A549 treated with DMSO at 1 μM for 4 hours (cell line): ENCODE results near the gene LZTS3. TPM values are rescaled to one million over a fixed set of nuclear protein-coding genes. Genes with fewer than 3 reads are reported as not detected.

ENCODE experiments used
- total RNA-seq: library from RNA; stranded (reverse); fragments of 200-300 nt; extraction: Qiagen RNA extraction; gene quantifications from 5 replicates; pipeline ENCODE4 v1.2.3, GENCODE V29; 2022; ENCODE audit warnings: low read depth

The LZTS3 gene
- total RNA-seq = 2.3 to 2.7 TPM (median 2.6 TPM) in 5 replicates

DNA sequence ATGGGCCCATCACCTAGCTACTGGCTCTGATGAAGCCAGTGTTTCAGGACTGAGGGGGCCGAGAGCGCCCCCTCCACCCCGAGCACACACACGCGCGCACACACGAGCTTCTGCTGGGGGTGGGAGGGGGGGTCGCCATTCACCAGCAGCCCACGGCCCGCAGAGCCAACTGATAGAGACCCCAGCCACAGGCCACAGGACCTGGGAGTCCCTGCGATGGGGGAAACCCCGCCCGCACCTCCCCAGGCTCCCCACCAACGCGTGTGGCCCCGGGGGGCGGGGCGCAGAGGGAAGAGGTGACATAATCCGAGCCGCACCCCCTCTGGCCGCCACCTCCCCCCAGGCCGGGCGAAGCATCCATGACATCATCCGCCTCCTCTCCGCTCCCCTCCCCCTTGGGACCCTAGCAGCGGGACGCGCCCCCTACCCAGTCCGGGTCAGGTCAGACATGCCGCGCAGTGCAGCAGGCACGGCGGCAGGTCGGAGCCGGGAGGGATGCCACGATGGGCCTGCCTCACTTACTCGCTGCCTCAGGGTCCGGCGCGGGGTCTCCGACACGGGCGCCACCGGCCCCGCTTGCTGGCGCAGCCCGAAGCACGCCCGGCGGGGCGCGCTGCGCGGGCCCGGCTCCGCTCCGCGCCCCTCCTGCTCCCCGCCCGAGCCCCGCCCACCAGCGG lies at the start of gene LZTS3:
Gene LZTS3 (minus strand): TSS at position 617 of the 677 bp plus-strand sequence. CDS start 6,386 bp downstream, outside the sequence.

GRCh38 chr20:3209257-3209945 lies 36.1 kb upstream of the LZTS3 start, which contains the start of gene ITPA:
ITPA (plus strand) TSS chr20:3209498; CDS start chr20:3209552, 54 bp downstream.

GRCh38 chr20:3204124-3204794 lies 30.9 kb upstream of the LZTS3 start, which contains the start of gene DDRGK1:
DDRGK1 (minus strand) TSS chr20:3204682; CDS start chr20:3204627, 55 bp downstream.

Other genes starting within 250 kb of the LZTS3 start
- gene GNRH2, start 129.9 kb downstream of the LZTS3 start, total RNA-seq = 0.25 to 0.26 TPM in 2 of 5 replicates, not detected in the others
- gene MRPS26, start 127.5 kb downstream of the LZTS3 start, total RNA-seq = 103 to 162 TPM (median 144 TPM) in 5 replicates
- gene OXT, start 101.9 kb downstream of the LZTS3 start, total RNA-seq = not detected in 5 replicates
- gene AVP, start 88.8 kb downstream of the LZTS3 start, total RNA-seq = not detected in 5 replicates
- gene FASTKD5, start 13.7 kb downstream of the LZTS3 start, total RNA-seq = 44.0 to 49.5 TPM (median 47.0 TPM) in 5 replicates
- 3.3 to 4.2 TPM (median 3.8 TPM) in 5 replicates for gene UBOX5, start 13.7 kb downstream of the LZTS3 start, total RNA-seq
- 70.9 to 97.8 TPM (median 87.1 TPM) in 5 replicates for gene DDRGK1, start 31.1 kb upstream of the LZTS3 start, total RNA-seq
- gene ITPA, start 35.9 kb upstream of the LZTS3 start, total RNA-seq = 119 to 136 TPM (median 124 TPM) in 5 replicates
- 5.3 to 7.2 TPM (median 6.2 TPM) in 5 replicates for gene SLC4A11, start 65.6 kb upstream of the LZTS3 start, total RNA-seq
- 4.6 to 5.8 TPM (median 5.4 TPM) in 5 replicates for gene DNAAF9, start 234.1 kb upstream of the LZTS3 start, total RNA-seq